GM23338 (cell line): Measurements from ENCODE around the gene RMND1. TPM values are rescaled to one million over a fixed set of nuclear protein-coding genes. Genes with fewer than 3 reads are reported as not detected.

ENCODE experiments used
- ATAC-seq: fragments of 200-7000 bp; cut with Tn5 transposase; 3 replicates; pipeline ENCODE4 v1.9.1; 2020
- DNase-seq: peaks from one replicate; pipeline ENCODE4 v3.0.0-alpha.2; 2015; ENCODE audit warnings: low spot score
- H2AFZ ChIP-seq: fragments of 200-600 bp; sonication (generic); 2 replicates; pipeline ENCODE4 v1.8.0; 2016; ENCODE audit warnings: antibody characterized with exemption, mild to moderate bottlenecking, moderate library complexity
- H3F3A ChIP-seq: fragments of 200-600 bp; sonication (generic); replicated peaks from 2 replicates; pipeline ENCODE4 v1.8.0; 2017; ENCODE audit warnings: antibody characterized with exemption, mixed run types, low read depth
- H3K27ac ChIP-seq: fragments of 200-600 bp; sonication (generic); 2 replicates; pipeline ENCODE4 v1.6.1; 2016; ENCODE audit warnings: low read depth
- H3K27me3 ChIP-seq: fragments of 200-600 bp; sonication (generic); 2 replicates; pipeline ENCODE4 v1.8.0; 2016; ENCODE audit warnings: mild to moderate bottlenecking, mixed run types, moderate library complexity; ENCODE audit not compliant: insufficient read depth
- H3K36me3 ChIP-seq: fragments of 200-600 bp; sonication (generic); 2 replicates; pipeline ENCODE4 v1.8.0; 2016; ENCODE audit warnings: mild to moderate bottlenecking; ENCODE audit not compliant: insufficient read depth
- H3K4me1 ChIP-seq: fragments of 200-600 bp; sonication (generic); 2 replicates; pipeline ENCODE4 v1.8.0; 2016; ENCODE audit warnings: mild to moderate bottlenecking, moderate library complexity; ENCODE audit not compliant: insufficient read depth
- H3K4me2 ChIP-seq: fragments of 200-600 bp; sonication (generic); 2 replicates; pipeline ENCODE4 v1.7.1; 2017; ENCODE audit warnings: mixed run types
- H3K4me3 ChIP-seq: fragments of 200-600 bp; sonication (generic); 2 replicates; pipeline ENCODE4 v1.6.1; 2016; ENCODE audit warnings: mixed run types
- H3K79me2 ChIP-seq: fragments of 200-600 bp; sonication (generic); replicated peaks from 2 replicates; pipeline ENCODE4 v1.8.0; 2017; ENCODE audit warnings: mild to moderate bottlenecking; ENCODE audit not compliant: insufficient read depth
- H3K9me2 ChIP-seq: fragments of 200-600 bp; sonication (generic); 2 replicates; pipeline ENCODE4 v1.8.0; 2017; ENCODE audit not compliant: insufficient read depth
- H4K20me1 ChIP-seq: fragments of 200-600 bp; sonication (generic); replicated peaks from 2 replicates; pipeline ENCODE4 v1.8.0; 2017; ENCODE audit warnings: mild to moderate bottlenecking; ENCODE audit not compliant: insufficient read depth
- H3K27ac Mint-ChIP-seq: 2 replicates; pipeline ENCODE4 v1.8.0; 2020; ENCODE audit warnings: inconsistent platforms, mild to moderate bottlenecking, moderate library complexity, mixed read lengths
- H3K27me3 Mint-ChIP-seq: 3 replicates; pipeline ENCODE4 v1.8.0; 2022; ENCODE audit warnings: low read depth, mild to moderate bottlenecking, moderate library complexity, mixed read lengths, inconsistent platforms; ENCODE audit not compliant: insufficient read depth, poor library complexity
- H3K36me3 Mint-ChIP-seq: 3 replicates; pipeline ENCODE4 v1.8.0; 2021; ENCODE audit warnings: low read depth, mild to moderate bottlenecking, inconsistent platforms, moderate library complexity, mixed read lengths
- H3K4me1 Mint-ChIP-seq: 3 replicates; pipeline ENCODE4 v1.8.0; 2020; ENCODE audit warnings: mild to moderate bottlenecking, inconsistent platforms, mixed read lengths
- H3K4me3 Mint-ChIP-seq: 3 replicates; pipeline ENCODE4 v1.8.0; 2021; ENCODE audit warnings: moderate library complexity, mild to moderate bottlenecking, inconsistent platforms, mixed read lengths
- H3K9me3 Mint-ChIP-seq: 3 replicates; pipeline ENCODE4 v1.8.0; 2020; ENCODE audit warnings: moderate library complexity, mild to moderate bottlenecking, inconsistent platforms, mixed read lengths
- CREB1 ChIP-seq: fragments of 250-450 bp; sonication (Bioruptor Pico); IDR thresholded peaks from 2 replicates; pipeline ENCODE4 v1.5.0; 2020; ENCODE audit warnings: low read depth, mild to moderate bottlenecking, moderate library complexity
- CTCF ChIP-seq, 2 experiments: fragments of 200-600 bp in 1 of 2; sonication (generic) in 1 of 2; conservative IDR thresholded peaks; 2 replicates each; pipeline versions ENCODE4 v1.5.1 to v1.6.1; 2016 to 2017; ENCODE audit warnings: antibody characterized with exemption in 2 of 2, low read depth in 2 of 2, mild to moderate bottlenecking in 2 of 2, moderate library complexity in 1 of 2
- EZH2 ChIP-seq: fragments of 200-600 bp; sonication (generic); IDR thresholded peaks from one replicate; pipeline ENCODE4 v1.8.0; 2017; ENCODE audit warnings: antibody characterized with exemption, mild to moderate bottlenecking, low read depth; ENCODE audit not compliant: unreplicated experiment
- EZH2phosphoT487 ChIP-seq: fragments of 200-600 bp; sonication (generic); IDR thresholded peaks from one replicate; pipeline ENCODE4 v1.8.1; 2018; ENCODE audit warnings: antibody characterized with exemption; ENCODE audit not compliant: unreplicated experiment
- JUNB ChIP-seq: IDR thresholded peaks from one replicate; pipeline ENCODE4 v1.6.1; 2016; ENCODE audit warnings: antibody characterized with exemption; ENCODE audit not compliant: unreplicated experiment
- NANOG ChIP-seq: IDR thresholded peaks from 2 replicates; pipeline ENCODE4 v1.6.1; 2016; ENCODE audit warnings: antibody characterized with exemption, borderline replicate concordance
- POLR2AphosphoS5 ChIP-seq: IDR thresholded peaks from 2 replicates; pipeline ENCODE4 v1.6.1; 2016; ENCODE audit warnings: antibody characterized with exemption, low read depth
- REST ChIP-seq: IDR thresholded peaks from one replicate; pipeline ENCODE4 v1.6.1; 2018; ENCODE audit warnings: antibody characterized with exemption; ENCODE audit not compliant: unreplicated experiment
- ZNF331 ChIP-seq: fragments of 250-450 bp; sonication (Bioruptor Pico); IDR thresholded peaks from 2 replicates; pipeline ENCODE4 v1.5.0; 2020; ENCODE audit warnings: low read depth, mild to moderate bottlenecking, moderate library complexity
- polyA plus RNA-seq: library from polyadenylated mRNA; unstranded; fragments of >200 nt; fragmentation: Nextera tagmentation; extraction: Ambion mirVana; gene quantifications from 2 replicates; pipeline ENCODE4 v1.2.1, GENCODE V29; 2016
- total RNA-seq: library from RNA; depleted of rRNA; stranded (reverse); fragments of >200 nt; shearing (Covaris generic); gene quantifications from 2 replicates; pipeline ENCODE4 v1.2.3, GENCODE V29; 2014
- TF ChIP-seq, protein P1 (sequence below): fragments of 250-450 bp; sonication (Bioruptor Pico); IDR thresholded peaks from 2 replicates; pipeline ENCODE4 v1.5.0; 2020; ENCODE audit warnings: mild to moderate bottlenecking, moderate library complexity
- TF ChIP-seq, protein P2 (sequence below): IDR thresholded peaks from 2 replicates; pipeline ENCODE4 v1.6.1; 2016; ENCODE audit warnings: antibody characterized with exemption

The RMND1 gene
- total and polyA plus RNA-seq, 2 experiments from 2014 or later, result 27.5 to 34.4 TPM

GRCh38 chr6:151498327-151498726 is 46.4 kb upstream of the RMND1 start:
- H3K27ac Mint-ChIP-seq, result no peak overlapping the region

More at GRCh38 chr6:151498327-151498726, 46.4 kb upstream of the RMND1 start:
- H3K4me1 Mint-ChIP-seq, result peaks cover 6% of the 10 kb centered on the region
- Histone ChIP-seq H3K9me2 (no peaks in the 10 kb centered on the region), H3K4me1 (peaks cover 9% of the 10 kb centered on the region), H3K4me2 (peak overlapping the region; percentile 49), H3K27me3 (peaks cover 32% of the 10 kb centered on the region), H3K36me3 (no peaks in the 10 kb centered on the region), H4K20me1 (no peaks in the 10 kb centered on the region; the same call in 1 of the 2 replicates), H3K27ac (no peak overlapping the region), H3F3A (no peaks in the 10 kb centered on the region), H2AFZ (no peak overlapping the region), H3K4me3 (no peak overlapping the region), H3K79me2 (no peaks in the 10 kb centered on the region)
- DNase-seq (no peak), ATAC-seq (no peak)
- H3K27me3 Mint-ChIP-seq, result peaks cover 19% of the 10 kb centered on the region
- no peak overlapping the region for H3K4me3 Mint-ChIP-seq
- H3K9me3 Mint-ChIP-seq, result no peaks in the 10 kb centered on the region
- no peaks in the 10 kb centered on the region for H3K36me3 Mint-ChIP-seq
- TF ChIP-seq CREB1 (CRISPR knock-in tag) (no peak), CTCF (conservative IDR thresholded peaks at IDR 0.05; ENCODE audit: low read depth in 2 of 2) (no peak), POLR2AphosphoS5 (no peak), NANOG (no peak), JUNB (no peak), REST (no peak), EZH2phosphoT487 (no peak), ZNF331 (CRISPR knock-in tag) (no peak), EZH2 (no peak)
- TF ChIP-seq, protein P1, sequence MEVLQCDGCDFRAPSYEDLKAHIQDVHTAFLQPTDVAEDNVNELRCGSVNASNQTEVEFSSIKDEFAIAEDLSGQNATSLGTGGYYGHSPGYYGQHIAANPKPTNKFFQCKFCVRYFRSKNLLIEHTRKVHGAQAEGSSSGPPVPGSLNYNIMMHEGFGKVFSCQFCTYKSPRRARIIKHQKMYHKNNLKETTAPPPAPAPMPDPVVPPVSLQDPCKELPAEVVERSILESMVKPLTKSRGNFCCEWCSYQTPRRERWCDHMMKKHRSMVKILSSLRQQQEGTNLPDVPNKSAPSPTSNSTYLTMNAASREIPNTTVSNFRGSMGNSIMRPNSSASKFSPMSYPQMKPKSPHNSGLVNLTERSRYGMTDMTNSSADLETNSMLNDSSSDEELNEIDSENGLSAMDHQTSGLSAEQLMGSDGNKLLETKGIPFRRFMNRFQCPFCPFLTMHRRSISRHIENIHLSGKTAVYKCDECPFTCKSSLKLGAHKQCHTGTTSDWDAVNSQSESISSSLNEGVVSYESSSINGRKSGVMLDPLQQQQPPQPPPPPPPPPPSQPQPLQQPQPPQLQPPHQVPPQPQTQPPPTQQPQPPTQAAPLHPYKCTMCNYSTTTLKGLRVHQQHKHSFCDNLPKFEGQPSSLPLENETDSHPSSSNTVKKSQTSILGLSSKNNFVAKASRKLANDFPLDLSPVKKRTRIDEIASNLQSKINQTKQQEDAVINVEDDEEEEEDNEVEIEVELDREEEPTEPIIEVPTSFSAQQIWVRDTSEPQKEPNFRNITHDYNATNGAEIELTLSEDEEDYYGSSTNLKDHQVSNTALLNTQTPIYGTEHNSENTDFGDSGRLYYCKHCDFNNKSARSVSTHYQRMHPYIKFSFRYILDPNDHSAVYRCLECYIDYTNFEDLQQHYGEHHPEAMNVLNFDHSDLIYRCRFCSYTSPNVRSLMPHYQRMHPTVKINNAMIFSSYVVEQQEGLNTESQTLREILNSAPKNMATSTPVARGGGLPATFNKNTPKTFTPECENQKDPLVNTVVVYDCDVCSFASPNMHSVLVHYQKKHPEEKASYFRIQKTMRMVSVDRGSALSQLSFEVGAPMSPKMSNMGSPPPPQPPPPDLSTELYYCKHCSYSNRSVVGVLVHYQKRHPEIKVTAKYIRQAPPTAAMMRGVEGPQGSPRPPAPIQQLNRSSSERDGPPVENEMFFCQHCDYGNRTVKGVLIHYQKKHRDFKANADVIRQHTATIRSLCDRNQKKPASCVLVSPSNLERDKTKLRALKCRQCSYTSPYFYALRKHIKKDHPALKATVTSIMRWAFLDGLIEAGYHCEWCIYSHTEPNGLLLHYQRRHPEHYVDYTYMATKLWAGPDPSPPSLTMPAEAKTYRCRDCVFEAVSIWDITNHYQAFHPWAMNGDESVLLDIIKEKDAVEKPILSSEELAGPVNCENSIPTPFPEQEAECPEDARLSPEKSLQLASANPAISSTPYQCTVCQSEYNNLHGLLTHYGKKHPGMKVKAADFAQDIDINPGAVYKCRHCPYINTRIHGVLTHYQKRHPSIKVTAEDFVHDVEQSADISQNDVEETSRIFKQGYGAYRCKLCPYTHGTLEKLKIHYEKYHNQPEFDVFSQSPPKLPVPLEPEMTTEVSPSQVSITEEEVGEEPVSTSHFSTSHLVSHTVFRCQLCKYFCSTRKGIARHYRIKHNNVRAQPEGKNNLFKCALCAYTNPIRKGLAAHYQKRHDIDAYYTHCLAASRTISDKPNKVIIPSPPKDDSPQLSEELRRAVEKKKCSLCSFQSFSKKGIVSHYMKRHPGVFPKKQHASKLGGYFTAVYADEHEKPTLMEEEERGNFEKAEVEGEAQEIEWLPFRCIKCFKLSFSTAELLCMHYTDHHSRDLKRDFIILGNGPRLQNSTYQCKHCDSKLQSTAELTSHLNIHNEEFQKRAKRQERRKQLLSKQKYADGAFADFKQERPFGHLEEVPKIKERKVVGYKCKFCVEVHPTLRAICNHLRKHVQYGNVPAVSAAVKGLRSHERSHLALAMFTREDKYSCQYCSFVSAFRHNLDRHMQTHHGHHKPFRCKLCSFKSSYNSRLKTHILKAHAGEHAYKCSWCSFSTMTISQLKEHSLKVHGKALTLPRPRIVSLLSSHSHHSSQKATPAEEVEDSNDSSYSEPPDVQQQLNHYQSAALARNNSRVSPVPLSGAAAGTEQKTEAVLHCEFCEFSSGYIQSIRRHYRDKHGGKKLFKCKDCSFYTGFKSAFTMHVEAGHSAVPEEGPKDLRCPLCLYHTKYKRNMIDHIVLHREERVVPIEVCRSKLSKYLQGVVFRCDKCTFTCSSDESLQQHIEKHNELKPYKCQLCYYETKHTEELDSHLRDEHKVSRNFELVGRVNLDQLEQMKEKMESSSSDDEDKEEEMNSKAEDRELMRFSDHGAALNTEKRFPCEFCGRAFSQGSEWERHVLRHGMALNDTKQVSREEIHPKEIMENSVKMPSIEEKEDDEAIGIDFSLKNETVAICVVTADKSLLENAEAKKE (CRISPR knock-in tag), result no peak
- TF ChIP-seq, protein P2, sequence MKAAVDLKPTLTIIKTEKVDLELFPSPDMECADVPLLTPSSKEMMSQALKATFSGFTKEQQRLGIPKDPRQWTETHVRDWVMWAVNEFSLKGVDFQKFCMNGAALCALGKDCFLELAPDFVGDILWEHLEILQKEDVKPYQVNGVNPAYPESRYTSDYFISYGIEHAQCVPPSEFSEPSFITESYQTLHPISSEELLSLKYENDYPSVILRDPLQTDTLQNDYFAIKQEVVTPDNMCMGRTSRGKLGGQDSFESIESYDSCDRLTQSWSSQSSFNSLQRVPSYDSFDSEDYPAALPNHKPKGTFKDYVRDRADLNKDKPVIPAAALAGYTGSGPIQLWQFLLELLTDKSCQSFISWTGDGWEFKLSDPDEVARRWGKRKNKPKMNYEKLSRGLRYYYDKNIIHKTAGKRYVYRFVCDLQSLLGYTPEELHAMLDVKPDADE, result no peak
